GM20431 (cell line): ENCODE results near the gene AURKA.

ENCODE experiments used
- in situ Hi-C: fragments of 300-500 bp; cut with MseI, MboI; formaldehyde crosslinking; loops from one replicate; pipeline ENCODE4 v1.15.0; 2020; ENCODE audit warnings: low sequenced_read_pairs; ENCODE audit not compliant: unreplicated experiment

Gene AURKA

DNA sequence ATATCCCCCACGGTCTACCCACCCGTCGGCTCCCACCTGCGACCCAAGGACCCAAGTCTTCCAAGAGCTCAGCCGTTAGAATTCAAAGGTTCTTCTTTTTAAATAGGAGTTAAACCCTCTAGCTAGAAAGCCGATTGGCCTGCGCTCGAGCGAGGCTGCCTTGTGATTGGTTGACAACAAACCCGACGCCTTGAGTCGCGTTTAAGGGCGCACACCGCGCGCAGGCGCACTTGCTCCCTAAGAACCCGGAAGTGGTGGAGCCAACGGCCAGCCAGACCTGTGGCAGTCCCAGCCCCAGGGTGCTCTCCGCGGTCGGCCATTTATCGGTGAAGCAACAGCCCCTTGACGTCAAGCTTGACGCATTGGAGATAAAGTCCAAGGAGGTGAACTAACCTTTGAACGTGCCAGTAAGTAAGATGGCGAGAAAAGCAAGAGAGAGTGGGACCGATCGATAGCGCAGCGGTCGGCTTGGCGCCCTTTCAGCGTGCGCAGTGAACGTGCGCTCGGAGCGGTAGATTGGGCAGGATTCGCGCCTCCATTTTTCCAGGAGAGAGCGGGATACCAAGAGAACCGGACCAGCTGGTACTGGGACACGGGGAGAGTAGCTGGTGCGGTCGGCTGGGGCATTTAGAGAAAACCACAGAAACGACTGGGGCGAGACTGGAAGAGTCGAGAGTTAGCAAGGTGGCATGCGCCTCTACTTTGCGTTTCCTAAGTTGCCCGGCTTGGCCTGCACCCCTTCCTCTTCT is at the start of gene AURKA, which contains the start of gene CSTF1:
Gene AURKA (minus strand): TSS at position 84 of the 749 bp plus-strand sequence. CDS start 4,018 bp downstream, outside the sequence.
Gene CSTF1 (plus strand): TSS at position 514 of the 749 bp plus-strand sequence. CDS start 2,908 bp downstream, outside the sequence.
- in situ Hi-C loops = no loop called here

DNA sequence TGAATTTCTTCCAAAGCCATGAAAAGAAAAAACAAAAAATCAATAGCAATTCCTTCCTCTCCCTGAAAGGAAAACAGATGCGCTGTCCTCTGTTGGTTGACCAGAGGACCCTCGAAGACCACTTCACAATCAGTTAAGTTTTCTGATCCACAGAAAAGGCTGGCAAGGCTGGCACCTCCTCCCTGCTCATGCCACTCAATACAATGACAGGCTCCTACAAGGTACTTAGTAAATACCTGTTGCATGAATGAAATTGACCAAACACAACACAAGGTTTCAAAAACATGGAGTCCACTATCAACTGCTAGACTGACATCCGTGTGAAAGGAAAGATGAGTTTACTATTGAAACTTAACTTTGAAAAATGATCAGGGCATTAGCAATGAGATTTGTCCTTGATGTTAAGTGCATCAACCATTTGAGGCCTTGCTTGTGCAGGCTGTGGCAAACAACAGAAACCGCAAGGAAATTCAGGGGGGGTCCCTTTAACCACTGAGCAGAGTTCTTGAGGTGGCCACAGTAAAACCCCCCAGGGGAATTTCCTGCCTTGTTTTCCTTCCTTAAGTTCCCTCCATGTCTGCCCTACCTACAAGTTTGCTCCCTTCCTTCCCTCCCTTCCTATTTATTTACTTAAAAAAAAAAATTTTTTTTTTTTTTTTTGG is 48.5 kb upstream of the AURKA start:
- in situ Hi-C loops = no loop called here

DNA sequence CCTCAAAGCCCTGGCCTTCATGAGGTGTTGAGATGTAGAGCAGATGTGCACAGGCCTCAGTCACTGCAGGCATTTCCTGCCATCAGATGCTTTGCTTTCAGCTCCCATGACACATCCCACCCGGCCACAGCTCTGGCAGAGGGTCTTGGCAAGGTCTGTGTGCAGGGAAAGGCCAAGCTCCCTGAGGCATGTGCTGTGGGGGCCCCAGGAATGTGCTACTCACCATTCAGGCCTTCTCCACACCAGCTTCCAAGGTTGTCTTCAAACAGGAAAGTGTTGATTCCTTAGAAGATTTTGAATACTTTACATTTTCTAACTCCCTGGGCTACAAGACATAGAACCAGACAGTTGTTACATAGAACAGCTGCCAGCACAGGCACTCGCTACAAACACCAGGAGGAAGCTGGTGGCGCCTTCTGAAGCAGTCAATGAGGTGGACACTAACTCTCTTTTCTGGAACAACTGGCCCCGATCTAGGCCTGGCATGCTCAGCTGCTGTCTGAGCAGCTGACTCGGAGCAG is 47.8 kb upstream of the AURKA start:
- in situ Hi-C loops = no loop called here

DNA sequence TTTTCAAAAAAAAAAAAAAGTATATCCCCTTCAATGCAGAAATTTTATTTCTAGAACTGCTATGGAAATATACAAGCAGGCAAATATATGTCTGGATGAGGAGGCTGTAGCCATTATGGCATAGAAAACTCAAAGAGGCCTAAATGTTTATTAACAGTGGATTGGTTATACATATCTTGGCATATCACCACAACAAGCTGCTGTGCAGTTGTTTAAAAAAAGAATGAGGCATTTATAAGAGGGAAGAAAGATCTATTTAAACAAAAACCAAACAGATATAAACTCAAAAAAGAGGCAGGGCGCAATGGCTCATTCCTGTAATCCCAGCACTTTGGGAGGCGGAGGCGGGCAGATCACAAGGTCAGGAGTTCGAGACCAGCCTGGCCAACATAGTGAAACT is 46.3 kb upstream of the AURKA start:
- in situ Hi-C loops = no loop called here

DNA sequence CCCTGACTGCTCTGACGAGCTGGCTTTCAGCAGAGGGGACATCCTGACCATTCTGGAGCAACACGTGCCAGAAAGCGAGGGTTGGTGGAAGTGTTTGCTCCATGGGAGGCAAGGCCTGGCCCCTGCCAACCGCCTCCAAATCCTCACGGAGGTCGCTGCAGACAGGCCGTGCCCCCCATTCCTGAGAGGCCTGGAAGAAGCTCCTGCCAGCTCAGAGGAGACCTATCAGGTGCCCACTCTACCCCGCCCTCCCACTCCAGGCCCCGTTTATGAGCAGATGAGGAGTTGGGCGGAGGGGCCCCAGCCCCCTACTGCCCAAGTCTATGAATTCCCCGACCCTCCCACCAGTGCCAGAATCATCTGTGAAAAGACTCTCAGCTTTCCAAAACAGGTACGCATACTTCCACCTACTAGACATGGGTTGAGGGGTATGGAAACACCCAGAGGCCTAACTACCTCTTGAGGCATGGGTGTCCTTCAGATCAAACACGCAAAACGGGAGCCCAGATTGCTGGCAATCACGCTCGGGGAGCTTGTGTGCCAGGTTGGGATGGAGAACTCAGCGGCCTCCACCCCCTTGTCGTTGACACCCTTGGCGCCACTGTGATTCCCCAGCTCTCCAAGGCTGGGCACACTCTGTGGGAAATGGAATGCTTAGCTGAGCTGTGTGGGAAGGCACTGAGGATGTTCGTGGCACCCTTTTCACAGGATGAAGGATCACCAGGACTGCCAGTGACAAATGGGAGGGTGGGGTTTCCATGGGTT is 45.4 kb upstream of the AURKA start:
- in situ Hi-C loops = no loop called here

DNA sequence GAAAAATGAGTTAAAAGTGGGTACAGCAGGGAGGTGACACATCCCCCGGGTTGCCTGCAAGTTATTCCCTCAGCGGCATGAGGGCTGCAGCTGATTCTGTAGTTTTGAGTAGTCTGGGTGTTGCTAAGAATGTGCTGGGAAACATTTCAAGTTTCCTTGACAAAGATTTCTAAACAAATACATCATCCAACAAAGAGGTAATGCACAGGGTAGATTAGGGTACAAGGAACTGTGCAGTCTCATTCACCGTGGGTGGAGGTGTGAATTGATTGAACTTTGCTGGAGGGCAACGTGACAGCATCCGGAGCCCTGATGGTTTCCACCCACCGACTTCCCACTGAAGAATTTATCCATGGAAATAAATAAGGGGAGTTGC is 41.9 kb upstream of the AURKA start:
- in situ Hi-C loops = no loop called here

DNA sequence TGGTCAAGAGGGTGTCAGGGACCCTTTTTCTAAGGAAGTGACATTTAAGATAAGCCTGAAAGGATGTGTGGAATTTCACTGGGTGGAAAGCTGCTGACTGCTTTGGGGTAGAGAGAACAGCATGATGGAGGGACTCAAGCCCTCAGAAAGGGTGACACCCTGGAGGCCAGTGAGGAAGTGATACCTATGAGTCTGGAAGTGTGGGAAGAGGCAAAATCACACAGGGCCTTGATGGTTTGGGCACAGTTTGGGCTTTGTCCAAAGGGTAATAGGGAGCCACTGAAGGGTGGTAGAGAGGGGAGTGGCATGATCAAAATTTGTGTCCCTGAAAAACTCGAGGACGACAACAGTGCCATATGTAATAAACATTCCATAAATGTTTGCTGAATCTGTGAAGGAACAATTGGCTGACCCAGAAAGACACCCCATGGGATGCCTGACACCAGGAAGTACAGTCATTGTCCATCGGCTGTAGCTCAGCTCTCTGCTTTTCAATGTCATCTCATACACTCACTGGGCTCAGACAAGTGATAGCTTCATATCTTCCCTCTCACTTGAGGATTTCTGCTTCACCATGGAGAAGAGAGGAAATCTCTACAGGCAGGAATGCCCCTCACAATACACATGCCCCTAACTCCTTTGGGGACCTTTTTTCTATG is 41.3 kb upstream of the AURKA start:
- in situ Hi-C loops = no loop called here

DNA sequence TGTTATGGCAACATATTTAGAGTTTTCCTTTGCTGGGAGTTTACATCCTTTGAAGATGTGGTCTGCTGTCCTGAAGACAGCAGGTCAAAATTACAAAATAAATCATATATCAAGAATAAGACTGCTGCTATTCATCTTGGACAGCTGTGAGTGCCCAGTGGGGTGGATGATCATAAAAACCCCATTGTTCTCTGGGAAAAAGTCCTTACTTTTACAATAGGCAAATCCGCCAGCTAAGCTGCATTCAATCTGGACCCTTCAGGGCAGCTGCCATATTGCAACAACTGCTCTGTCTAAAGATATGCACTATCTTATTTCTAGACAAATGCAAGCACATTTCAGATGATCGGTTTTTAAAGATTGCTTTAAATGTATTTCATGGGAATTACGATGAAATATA is 39.5 kb upstream of the AURKA start:
- in situ Hi-C loops = no loop called here

DNA sequence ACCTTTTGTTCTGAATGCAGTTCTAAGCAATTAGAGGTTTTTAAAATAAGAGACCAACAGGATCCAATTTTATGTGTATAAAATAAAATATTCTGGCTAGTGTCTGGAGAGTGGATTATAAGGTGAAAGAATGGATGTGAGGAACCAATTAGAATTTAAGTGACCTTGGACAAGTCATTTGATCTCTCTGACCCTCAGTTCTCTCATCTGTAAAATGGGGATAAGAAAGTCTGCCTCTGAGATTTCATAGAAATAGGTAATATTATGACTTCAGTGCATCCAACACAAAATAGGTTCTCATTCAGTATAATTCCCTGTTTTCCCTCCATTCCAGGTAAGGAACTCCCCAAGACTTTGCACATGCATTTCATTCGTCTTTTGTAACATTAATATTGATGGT is 38.9 kb upstream of the AURKA start:
- in situ Hi-C loops = no loop called here

DNA sequence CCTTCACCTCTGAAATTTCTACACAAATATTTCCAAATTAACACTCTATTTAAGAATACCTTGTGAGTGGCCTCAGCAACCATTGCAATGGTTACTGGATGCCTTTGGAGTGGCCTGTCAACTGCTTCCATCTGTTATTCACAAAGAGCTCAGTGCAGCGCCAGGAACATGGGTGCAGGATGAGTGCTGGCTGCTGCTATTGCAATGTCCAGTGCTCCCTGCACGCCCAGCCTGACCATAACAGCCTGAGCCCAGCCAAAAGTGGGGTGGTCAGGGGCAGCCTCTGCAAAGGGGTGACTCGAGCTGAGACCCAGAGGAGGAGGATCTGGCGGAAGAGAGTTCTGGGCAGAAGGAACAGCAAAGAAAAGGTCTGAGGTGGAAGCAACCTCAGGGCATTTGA is 38.4 kb upstream of the AURKA start:
- in situ Hi-C loops = no loop called here

DNA sequence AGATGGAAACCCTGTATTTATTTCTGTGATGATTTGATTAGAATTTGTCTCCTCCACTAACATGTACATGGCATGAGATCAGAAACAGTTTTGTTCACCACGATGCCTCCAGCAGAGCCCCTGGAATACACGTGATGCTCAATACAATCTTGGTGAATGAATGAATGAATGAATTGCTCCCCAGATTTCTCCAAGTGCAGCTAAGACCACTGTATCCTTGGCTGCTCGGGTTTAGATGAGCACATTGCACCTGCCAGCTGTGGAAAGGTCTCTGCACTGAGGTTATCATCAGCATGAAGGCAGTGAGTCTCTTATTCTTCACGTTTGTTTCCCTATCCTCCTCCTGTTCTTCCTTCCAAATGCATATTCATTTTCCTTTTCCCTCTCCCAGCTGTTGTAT is 37.9 kb upstream of the AURKA start:
- in situ Hi-C loops = no loop called here

DNA sequence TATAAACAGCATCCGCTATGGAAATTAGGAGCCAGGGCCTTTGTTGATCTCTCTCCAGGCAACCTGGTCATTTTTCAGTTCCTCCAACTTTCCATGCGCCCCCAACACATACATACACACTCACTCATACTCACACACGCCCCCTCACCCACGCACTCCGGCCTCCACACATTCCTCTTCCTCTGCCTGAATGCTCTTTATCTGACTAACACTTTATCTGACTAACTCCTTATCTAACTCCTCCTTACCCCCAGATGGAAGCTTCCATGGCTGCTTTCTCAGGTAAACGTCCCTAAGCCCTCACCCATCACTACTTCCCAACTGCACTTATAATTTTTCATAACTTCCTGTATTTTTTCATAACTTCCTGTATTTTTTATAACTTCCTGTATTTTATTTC is 37.5 kb upstream of the AURKA start:
- in situ Hi-C loops = no loop called here

DNA sequence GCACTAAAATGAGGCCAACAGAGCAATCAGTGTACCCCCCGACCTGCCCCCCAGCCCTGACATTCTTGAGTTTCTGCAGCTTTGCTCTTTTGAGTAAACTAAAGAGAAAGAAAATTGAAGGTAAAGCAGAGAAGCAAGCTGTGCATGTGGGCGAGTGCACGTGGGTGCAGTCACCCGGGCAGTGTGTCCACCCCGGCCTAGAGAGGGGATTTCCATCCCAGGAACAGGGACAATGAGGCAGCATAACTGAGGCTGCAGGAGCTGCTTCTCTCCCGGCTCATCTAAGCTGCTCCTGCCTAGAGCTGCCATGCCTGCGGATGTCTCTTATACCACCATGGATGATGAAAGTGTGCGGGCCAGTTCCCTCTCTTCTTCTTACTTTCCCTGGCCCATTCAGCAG is 36.9 kb upstream of the AURKA start:
- in situ Hi-C loops = no loop called here

DNA sequence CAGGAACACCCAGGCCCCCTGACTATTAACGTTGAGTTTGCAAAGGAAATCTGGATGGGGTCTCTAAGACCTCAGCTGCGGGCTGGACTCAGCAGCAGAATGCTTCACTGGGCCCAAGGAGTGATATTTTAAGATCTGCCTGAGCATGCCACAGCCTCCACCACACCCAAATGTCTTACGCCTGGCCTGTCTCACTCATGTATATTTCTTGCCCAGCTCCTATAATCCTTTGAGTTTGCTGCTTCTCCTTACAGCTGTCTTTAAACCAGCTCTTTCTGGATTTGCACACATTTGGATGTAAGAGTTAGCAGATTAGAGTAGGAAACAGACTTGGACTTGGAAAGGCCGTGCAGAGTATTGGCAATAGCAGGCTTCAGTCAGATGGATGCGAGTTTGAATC is 36.4 kb upstream of the AURKA start:
- in situ Hi-C loops = no loop called here

DNA sequence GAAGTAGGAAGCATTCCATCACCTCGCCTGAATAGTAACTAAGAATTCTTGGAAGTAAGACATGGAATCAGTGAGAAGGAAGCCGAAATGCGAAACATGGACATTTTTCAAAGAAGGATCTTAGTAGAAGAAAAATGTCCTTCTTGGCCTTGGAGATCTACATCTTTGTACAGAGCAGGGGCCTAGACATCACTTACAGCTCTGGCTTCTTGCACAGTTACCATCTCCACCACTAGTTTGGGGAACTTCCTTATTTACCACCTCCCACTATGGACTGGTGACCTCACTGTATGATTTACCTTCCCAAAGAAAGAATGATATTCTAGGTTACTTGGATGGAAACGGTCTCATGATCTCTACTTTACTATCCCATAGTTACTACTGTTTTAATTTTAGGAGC is 35.8 kb upstream of the AURKA start:
- in situ Hi-C loops = no loop called here

DNA sequence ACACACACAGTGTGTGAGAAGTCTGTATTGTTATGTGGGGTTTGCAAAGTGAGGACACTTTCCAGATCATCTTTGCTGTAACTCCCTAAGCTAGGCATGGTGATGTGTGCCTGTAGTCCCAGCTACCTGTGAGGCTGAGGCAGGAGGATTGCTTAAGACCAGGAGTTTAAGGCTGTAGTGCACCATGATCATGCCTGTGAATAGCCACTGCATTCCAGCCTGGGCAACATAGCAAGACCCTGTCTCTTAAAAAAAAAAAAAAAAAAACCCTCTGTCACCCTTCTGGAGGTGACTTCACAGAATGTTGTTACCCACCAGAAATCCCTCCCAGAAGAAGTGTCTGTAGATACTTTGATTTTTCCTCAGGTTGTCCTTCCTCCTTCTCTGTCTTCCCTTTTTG is 34.9 kb upstream of the AURKA start:
- in situ Hi-C loops = no loop called here

DNA sequence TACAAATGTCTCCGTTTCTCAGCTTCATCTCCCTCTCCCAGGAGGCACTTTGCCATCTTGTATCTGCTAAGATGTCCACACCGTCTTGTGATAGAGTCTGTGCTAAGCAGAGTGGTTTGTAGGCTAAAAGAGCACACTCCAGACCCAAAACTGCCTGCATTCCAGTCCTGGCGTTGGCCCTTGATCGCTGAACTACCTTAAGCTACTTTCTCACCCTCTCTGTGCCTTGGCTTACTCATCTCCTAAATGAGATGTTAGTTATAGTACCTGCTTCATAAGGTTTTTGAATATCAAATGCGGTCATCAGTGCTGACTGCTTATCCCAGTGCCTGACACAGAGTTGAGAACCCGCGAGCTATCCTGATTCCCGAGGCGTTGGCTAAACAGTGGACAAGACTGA is 34.0 kb upstream of the AURKA start:
- in situ Hi-C loops = no loop called here

DNA sequence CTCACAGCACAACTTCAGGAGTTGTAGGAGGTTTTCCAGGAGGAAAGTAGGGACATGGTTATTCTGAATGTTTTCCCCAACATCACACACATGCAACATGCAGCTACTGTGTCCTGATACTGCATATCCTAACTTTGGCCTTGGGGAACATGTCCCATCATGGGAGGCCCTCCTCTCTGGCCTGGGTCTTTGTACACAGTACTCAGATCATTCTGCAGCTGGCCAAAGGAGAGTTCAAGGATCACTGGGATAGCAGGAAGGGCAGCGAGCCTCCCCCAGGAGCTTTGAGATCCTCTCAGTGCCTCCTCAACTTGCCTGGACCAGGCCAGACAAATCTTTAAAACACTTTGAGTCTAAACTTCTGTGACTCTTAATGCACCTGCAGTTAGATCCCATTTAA is 32.9 kb upstream of the AURKA start:
- in situ Hi-C loops = no loop called here

DNA sequence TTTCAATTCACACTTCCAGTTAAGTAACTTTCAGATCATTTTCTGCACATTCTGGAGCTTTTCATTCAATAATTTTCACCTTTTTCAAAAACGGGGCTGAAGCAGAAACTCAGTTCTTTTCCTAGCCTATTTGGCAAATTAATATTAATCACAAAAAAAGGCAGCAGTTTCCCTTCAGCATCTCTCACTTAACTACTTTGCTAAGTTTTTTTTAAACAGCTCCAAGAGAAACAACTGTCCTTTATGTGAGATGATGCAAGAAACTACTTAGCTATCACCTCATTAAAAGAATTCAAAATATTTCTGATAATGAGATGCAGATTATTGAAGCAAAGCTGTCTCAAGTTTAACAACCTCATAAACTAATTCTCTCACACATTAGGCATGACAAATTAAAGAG is 31.9 kb upstream of the AURKA start:
- in situ Hi-C loops = no loop called here

DNA sequence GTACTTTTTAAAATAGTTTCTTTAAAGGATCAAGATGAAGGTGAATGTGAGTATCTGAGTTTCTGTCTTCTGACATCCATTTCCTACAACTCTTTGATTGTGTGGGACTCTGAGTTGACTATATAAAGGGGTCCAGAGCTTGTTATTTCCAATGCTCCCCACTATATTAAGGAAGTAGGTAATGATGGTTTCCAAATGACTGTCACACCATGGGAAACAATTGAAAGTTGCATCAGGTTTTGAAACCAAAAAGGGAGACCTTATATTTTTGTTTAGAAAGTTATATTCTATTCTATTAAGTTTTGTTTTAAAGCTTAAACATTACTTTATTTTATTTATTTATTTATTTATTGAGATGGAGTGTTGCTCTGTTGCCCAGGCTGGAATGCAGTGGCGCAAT is 31.2 kb upstream of the AURKA start:
- in situ Hi-C loops = no loop called here
